ENCODE measurements around the gene FNIP2. TPM values are rescaled to one million over a fixed set of nuclear protein-coding genes. Genes with fewer than 3 reads are reported as not detected.

The FNIP2 gene
- total RNA-seq, 1 donor from 2014 or later = 18.5 TPM

GRCh38 chr4:158912390-158912789, 143.6 kb downstream of the FNIP2 start:
- no peak overlapping the region for H3K27ac Mint-ChIP-seq (ENCODE audit: unreplicated experiment)
- no peaks in the 10 kb centered on the region for H4K20me1 ChIP-seq (ENCODE audit: insufficient read depth, low read length)
- no peak overlapping the region for H3K4me3 Mint-ChIP-seq (ENCODE audit: unreplicated experiment)
- no peak overlapping the region for H3K4me2 ChIP-seq (ENCODE audit: low read length)
- peaks cover 15% of the 10 kb centered on the region for H3K4me1 Mint-ChIP-seq (ENCODE audit: low read depth, unreplicated experiment)
- H3K36me3 Mint-ChIP-seq (ENCODE audit: low read depth, unreplicated experiment) = peaks cover under 1% of the 10 kb centered on the region
- no peaks in the 10 kb centered on the region for H3K79me2 ChIP-seq (ENCODE audit: insufficient read depth, low read length)
- H2AFZ ChIP-seq (ENCODE audit: low read depth, low read length) = no peak overlapping the region
- peaks cover 16% of the 10 kb centered on the region for H3K4me1 ChIP-seq (ENCODE audit: insufficient read depth, low read length)
- H3K9ac ChIP-seq (ENCODE audit: low read length) = no peak overlapping the region
- FAIRE-seq (no peak), DNase-seq (ENCODE audit: low read depth) (peak; percentile 18)
- no peaks in the 10 kb centered on the region for H3K36me3 ChIP-seq (ENCODE audit: insufficient read depth, low read length)
- no peaks in the 10 kb centered on the region for H3K27me3 Mint-ChIP-seq (ENCODE audit: low read depth, unreplicated experiment)
- H3K4me3 ChIP-seq (ENCODE audit: insufficient read depth, low read depth, low read length) = no peak overlapping the region
- H3K9me3 Mint-ChIP-seq (ENCODE audit: unreplicated experiment) = no peaks in the 10 kb centered on the region
- H3K27ac ChIP-seq (ENCODE audit: low read depth, low read length) = no peak overlapping the region
- TF ChIP-seq CTCF (IDR thresholded peaks at IDR 0.05; ENCODE audit: insufficient read depth, low read depth, low read length) (no peak), EZH2 (IDR thresholded peaks at IDR 0.05; ENCODE audit: insufficient read depth, low read length) (no peak)
- no peaks in the 10 kb centered on the region for H3K9me3 ChIP-seq (ENCODE audit: insufficient read depth, low read depth, low read length)
- H3K27me3 ChIP-seq (ENCODE audit: insufficient read depth, low read length) = no peaks in the 10 kb centered on the region

DNA sequence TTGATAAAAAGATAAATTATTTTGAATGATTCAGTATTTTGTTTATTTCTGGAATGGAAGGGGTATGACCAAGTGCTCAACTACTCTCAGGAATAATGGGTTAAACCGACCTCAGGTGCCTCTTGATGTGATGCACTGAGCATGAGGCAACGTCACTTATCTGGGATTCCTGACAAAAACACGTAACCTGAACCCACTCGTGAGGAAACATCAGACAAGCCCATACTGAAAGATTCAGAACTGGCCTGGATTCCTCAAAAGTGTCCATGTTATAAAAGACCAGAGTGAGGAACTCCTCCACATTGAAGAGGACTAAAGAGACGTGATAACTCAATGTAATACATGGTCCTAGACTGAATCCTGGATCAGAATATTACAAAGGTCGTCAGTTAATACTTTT, 144.0 kb downstream of the FNIP2 start:
- Histone ChIP-seq H3K4me1 (ENCODE audit: insufficient read depth, low read length) (peaks cover 16% of the 10 kb centered on the region), H3K9ac (ENCODE audit: low read length) (no peak overlapping the region), H3K27ac (ENCODE audit: low read depth, low read length) (no peak overlapping the region), H3K36me3 (ENCODE audit: insufficient read depth, low read length) (no peaks in the 10 kb centered on the region), H3K27me3 (ENCODE audit: insufficient read depth, low read length) (no peaks in the 10 kb centered on the region), H4K20me1 (ENCODE audit: insufficient read depth, low read length) (no peaks in the 10 kb centered on the region), H3K4me2 (ENCODE audit: low read length) (no peak overlapping the region), H3K9me3 (ENCODE audit: insufficient read depth, low read depth, low read length) (no peaks in the 10 kb centered on the region), H2AFZ (ENCODE audit: low read depth, low read length) (no peak overlapping the region), H3K79me2 (ENCODE audit: insufficient read depth, low read length) (no peaks in the 10 kb centered on the region), H3K4me3 (ENCODE audit: insufficient read depth, low read depth, low read length) (no peak overlapping the region)
- Mint-ChIP-seq H3K4me3 (ENCODE audit: unreplicated experiment) (no peak overlapping the region), H3K9me3 (ENCODE audit: unreplicated experiment) (no peaks in the 10 kb centered on the region), H3K36me3 (ENCODE audit: low read depth, unreplicated experiment) (peaks cover 2% of the 10 kb centered on the region), H3K27ac (ENCODE audit: unreplicated experiment) (no peak overlapping the region), H3K4me1 (ENCODE audit: low read depth, unreplicated experiment) (peaks cover 15% of the 10 kb centered on the region), H3K27me3 (ENCODE audit: low read depth, unreplicated experiment) (no peaks in the 10 kb centered on the region)
- no peak for FAIRE-seq
- DNase-seq (ENCODE audit: low read depth) = peak; percentile 47
- no peak for TF ChIP-seq CTCF (IDR thresholded peaks at IDR 0.05; ENCODE audit: insufficient read depth, low read depth, low read length)
- no peak for TF ChIP-seq EZH2 (IDR thresholded peaks at IDR 0.05; ENCODE audit: insufficient read depth, low read length)

DNA sequence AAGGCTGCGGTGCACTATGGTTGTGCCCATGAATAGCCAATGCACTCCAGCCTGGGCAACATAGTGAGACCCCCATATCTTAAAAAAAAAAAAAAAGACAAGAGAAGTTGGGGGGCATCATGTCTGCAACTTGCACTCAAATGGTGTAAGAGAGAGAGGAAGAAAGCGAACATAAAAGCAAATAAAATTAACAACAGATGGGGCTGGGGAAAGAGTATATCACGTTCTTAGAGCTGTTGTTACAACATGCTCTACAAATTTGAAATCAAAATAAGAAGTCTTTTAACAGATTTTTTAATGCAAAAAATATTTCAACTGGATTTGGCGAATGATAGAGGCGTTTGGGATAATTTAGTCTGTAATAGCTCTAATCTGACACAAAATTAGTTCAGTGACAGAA, 144.9 kb downstream of the FNIP2 start:
- H3K27ac Mint-ChIP-seq (ENCODE audit: unreplicated experiment) = no peak overlapping the region
- H3K36me3 ChIP-seq (ENCODE audit: insufficient read depth, low read length) = no peaks in the 10 kb centered on the region
- H3K4me3 Mint-ChIP-seq (ENCODE audit: unreplicated experiment) = no peak overlapping the region
- no peak overlapping the region for H3K4me3 ChIP-seq (ENCODE audit: insufficient read depth, low read depth, low read length)
- no peaks in the 10 kb centered on the region for H3K79me2 ChIP-seq (ENCODE audit: insufficient read depth, low read length)
- no peak overlapping the region for H2AFZ ChIP-seq (ENCODE audit: low read depth, low read length)
- TF ChIP-seq EZH2 (IDR thresholded peaks at IDR 0.05; ENCODE audit: insufficient read depth, low read length) = no peak
- no peak for TF ChIP-seq CTCF (IDR thresholded peaks at IDR 0.05; ENCODE audit: insufficient read depth, low read depth, low read length)
- peaks cover 16% of the 10 kb centered on the region for H3K4me1 ChIP-seq (ENCODE audit: insufficient read depth, low read length)
- H3K9me3 Mint-ChIP-seq (ENCODE audit: unreplicated experiment) = no peaks in the 10 kb centered on the region
- peak overlapping the region; percentile 36 for H3K27ac ChIP-seq (ENCODE audit: low read depth, low read length)
- H3K9ac ChIP-seq (ENCODE audit: low read length) = no peak overlapping the region
- FAIRE-seq = no peak
- peaks cover 2% of the 10 kb centered on the region for H3K36me3 Mint-ChIP-seq (ENCODE audit: low read depth, unreplicated experiment)
- peak overlapping the region; percentile 62 for H3K4me2 ChIP-seq (ENCODE audit: low read length)
- no peaks in the 10 kb centered on the region for H4K20me1 ChIP-seq (ENCODE audit: insufficient read depth, low read length)
- H3K4me1 Mint-ChIP-seq (ENCODE audit: low read depth, unreplicated experiment) = peaks cover 15% of the 10 kb centered on the region
- no peak for DNase-seq (ENCODE audit: low read depth)
- H3K9me3 ChIP-seq (ENCODE audit: insufficient read depth, low read depth, low read length) = no peaks in the 10 kb centered on the region
- no peaks in the 10 kb centered on the region for H3K27me3 Mint-ChIP-seq (ENCODE audit: low read depth, unreplicated experiment)
- H3K27me3 ChIP-seq (ENCODE audit: insufficient read depth, low read length) = no peaks in the 10 kb centered on the region
